Measurements from ENCODE around the gene IGF2R. TPM values are rescaled to one million over a fixed set of nuclear protein-coding genes. Genes with fewer than 3 reads are reported as not detected.

Gene IGF2R
- total and polyA plus RNA-seq, 2 of the 13 experiments (the other 11 are each of a cell fraction or from before 2014, with no cell fraction given), result 38.3 to 70.0 TPM

DNA sequence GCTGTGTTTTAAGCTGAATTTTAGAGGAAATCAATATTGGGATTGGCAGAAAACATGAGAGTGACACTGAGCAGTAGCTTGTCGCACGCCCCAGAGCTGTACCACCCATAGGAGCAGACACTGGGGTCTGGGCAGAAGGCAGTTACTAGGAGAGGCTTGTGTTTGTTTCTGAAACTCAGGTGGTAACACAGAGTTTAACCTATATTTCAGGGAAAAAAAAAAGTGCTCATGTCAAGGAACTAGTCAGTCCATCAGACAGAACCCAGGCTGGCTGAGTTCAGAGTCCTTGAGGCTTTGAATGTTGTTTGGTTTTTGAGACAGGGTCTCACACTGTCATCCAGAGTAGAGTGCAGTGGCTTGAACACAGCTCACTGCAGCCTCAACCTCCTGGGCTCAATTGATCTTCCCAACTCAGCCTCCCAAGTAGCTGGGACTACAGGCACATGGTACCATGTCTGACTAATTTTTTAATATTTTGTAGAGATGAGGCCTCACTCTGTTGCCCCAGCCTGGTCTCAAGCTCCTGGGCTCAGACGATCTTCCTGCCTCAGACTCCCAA is 159.3 kb downstream of the IGF2R start (continued):
- TF ChIP-seq, protein P1, sequence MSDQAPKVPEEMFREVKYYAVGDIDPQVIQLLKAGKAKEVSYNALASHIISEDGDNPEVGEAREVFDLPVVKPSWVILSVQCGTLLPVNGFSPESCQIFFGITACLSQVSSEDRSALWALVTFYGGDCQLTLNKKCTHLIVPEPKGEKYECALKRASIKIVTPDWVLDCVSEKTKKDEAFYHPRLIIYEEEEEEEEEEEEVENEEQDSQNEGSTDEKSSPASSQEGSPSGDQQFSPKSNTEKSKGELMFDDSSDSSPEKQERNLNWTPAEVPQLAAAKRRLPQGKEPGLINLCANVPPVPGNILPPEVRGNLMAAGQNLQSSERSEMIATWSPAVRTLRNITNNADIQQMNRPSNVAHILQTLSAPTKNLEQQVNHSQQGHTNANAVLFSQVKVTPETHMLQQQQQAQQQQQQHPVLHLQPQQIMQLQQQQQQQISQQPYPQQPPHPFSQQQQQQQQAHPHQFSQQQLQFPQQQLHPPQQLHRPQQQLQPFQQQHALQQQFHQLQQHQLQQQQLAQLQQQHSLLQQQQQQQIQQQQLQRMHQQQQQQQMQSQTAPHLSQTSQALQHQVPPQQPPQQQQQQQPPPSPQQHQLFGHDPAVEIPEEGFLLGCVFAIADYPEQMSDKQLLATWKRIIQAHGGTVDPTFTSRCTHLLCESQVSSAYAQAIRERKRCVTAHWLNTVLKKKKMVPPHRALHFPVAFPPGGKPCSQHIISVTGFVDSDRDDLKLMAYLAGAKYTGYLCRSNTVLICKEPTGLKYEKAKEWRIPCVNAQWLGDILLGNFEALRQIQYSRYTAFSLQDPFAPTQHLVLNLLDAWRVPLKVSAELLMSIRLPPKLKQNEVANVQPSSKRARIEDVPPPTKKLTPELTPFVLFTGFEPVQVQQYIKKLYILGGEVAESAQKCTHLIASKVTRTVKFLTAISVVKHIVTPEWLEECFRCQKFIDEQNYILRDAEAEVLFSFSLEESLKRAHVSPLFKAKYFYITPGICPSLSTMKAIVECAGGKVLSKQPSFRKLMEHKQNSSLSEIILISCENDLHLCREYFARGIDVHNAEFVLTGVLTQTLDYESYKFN (CRISPR knock-in tag; conservative IDR thresholded peaks at IDR 0.05), result peak; percentile 66
- TF ChIP-seq ZNF335 (CRISPR knock-in tag; IDR thresholded peaks at IDR 0.05) (no peak), ZBTB7B (CRISPR knock-in tag; IDR thresholded peaks at IDR 0.05) (peak; percentile 45; the same call in 1 of the 2 replicates), ZFX (CRISPR knock-in tag; IDR thresholded peaks at IDR 0.05; ENCODE audit: low read depth) (peak; percentile 20; the same call in 1 of the 2 replicates), RARA (CRISPR knock-in tag; IDR thresholded peaks at IDR 0.05) (peak; percentile 25; the same call in 1 of the 2 replicates), ERF (CRISPR knock-in tag; IDR thresholded peaks at IDR 0.05) (0 out of 2 replicates have a peak, but pooled peaks have one; percentile 25), ZMYM3 (CRISPR knock-in tag; IDR thresholded peaks at IDR 0.05) (peak; percentile 70; the same call in 1 of the 2 replicates), ZIK1 (CRISPR knock-in tag; IDR thresholded peaks at IDR 0.05; ENCODE audit: borderline replicate concordance, low read depth) (0 out of 2 replicates have a peak, but pooled peaks have one; percentile 48), ELF3 (CRISPR knock-in tag; IDR thresholded peaks at IDR 0.05) (0 out of 2 replicates have a peak, but pooled peaks have one; percentile 26), CHCHD3 (CRISPR knock-in tag; IDR thresholded peaks at IDR 0.05) (no peak), NRL (CRISPR knock-in tag; IDR thresholded peaks at IDR 0.05; ENCODE audit: borderline replicate concordance) (0 out of 2 replicates have a peak, but pooled peaks have one; percentile 30), HNF4A (CRISPR knock-in tag; IDR thresholded peaks at IDR 0.05) (peak; percentile 48; the same call in 1 of the 2 replicates), HOXA3 (CRISPR knock-in tag; IDR thresholded peaks at IDR 0.05) (0 out of 2 replicates have a peak, but pooled peaks have one; percentile 2), SOX13 (IDR thresholded peaks at IDR 0.05) (no peak), SOX13 (CRISPR knock-in tag; conservative IDR thresholded peaks at IDR 0.05 in 1 of 2, IDR thresholded peaks at IDR 0.05 in 1 of 2) (no peak), FOXO1 (CRISPR knock-in tag; IDR thresholded peaks at IDR 0.05) (0 out of 2 replicates have a peak, but pooled peaks have one; percentile 10)
- TF ChIP-seq, protein P2, sequence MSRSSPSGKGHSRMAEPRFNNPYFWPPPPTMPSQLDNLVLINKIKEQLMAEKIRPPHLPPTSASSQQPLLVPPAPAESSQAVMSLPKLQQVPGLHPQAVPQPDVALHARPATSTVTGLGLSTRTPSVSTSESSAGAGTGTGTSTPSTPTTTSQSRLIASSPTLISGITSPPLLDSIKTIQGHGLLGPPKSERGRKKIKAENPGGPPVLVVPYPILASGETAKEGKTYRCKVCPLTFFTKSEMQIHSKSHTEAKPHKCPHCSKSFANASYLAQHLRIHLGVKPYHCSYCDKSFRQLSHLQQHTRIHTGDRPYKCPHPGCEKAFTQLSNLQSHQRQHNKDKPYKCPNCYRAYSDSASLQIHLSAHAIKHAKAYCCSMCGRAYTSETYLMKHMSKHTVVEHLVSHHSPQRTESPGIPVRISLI (CRISPR knock-in tag; IDR thresholded peaks at IDR 0.05; ENCODE audit: borderline replicate concordance), result peak; percentile 86; the same call in 1 of the 2 replicates
- TF ChIP-seq, protein P3, sequence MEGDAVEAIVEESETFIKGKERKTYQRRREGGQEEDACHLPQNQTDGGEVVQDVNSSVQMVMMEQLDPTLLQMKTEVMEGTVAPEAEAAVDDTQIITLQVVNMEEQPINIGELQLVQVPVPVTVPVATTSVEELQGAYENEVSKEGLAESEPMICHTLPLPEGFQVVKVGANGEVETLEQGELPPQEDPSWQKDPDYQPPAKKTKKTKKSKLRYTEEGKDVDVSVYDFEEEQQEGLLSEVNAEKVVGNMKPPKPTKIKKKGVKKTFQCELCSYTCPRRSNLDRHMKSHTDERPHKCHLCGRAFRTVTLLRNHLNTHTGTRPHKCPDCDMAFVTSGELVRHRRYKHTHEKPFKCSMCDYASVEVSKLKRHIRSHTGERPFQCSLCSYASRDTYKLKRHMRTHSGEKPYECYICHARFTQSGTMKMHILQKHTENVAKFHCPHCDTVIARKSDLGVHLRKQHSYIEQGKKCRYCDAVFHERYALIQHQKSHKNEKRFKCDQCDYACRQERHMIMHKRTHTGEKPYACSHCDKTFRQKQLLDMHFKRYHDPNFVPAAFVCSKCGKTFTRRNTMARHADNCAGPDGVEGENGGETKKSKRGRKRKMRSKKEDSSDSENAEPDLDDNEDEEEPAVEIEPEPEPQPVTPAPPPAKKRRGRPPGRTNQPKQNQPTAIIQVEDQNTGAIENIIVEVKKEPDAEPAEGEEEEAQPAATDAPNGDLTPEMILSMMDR (CRISPR knock-in tag; IDR thresholded peaks at IDR 0.05), result 0 out of 2 replicates have a peak, but pooled peaks have one; percentile 3
- TF ChIP-seq, protein P4, sequence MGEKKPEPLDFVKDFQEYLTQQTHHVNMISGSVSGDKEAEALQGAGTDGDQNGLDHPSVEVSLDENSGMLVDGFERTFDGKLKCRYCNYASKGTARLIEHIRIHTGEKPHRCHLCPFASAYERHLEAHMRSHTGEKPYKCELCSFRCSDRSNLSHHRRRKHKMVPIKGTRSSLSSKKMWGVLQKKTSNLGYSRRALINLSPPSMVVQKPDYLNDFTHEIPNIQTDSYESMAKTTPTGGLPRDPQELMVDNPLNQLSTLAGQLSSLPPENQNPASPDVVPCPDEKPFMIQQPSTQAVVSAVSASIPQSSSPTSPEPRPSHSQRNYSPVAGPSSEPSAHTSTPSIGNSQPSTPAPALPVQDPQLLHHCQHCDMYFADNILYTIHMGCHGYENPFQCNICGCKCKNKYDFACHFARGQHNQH (CRISPR knock-in tag; IDR thresholded peaks at IDR 0.05), result 0 out of 2 replicates have a peak, but pooled peaks have one; percentile 7

All from HepG2 (cell line).